ENCODE results near the gene ABI3. TPM values are rescaled to one million over a fixed set of nuclear protein-coding genes. Genes with fewer than 3 reads are reported as not detected.

ABI3 gene
- total and polyA plus RNA-seq, 9 of the 15 experiments (the other 6 are each of a cell fraction or from before 2014, with no cell fraction given) = not detected

- Histone ChIP-seq H3K9ac (ENCODE audit: insufficient read depth in 1 of 2, low read depth in 2 of 2, low read length in 2 of 2) (peak overlapping the region in 1 of 2 experiments; percentile 22; a peak in 1 of 4 replicates), H3K36me3 (ENCODE audit: control insufficient read depth, insufficient read depth, low read length) (no peaks in the 10 kb centered on the region), H3K9me1 (ENCODE audit: control insufficient read depth, insufficient read depth, low read length) (no peaks in the 10 kb centered on the region), H3K79me2 (ENCODE audit: control insufficient read depth, insufficient read depth, low read length) (no peaks in the 10 kb centered on the region), H3K4me1 (replicated peaks in 1 of 2; ENCODE audit: control insufficient read depth in 2 of 2, insufficient read depth in 2 of 2, low read length in 2 of 2) (peaks cover 0 to 4% of the 10 kb centered on the region in 2 experiments; a peak in 3 of 5 replicates), H3K27me3 (ENCODE audit: control insufficient read depth in 2 of 2, insufficient read depth in 2 of 2, low read length in 2 of 2) (peaks cover 40 to 92% of the 10 kb centered on the region in 2 experiments), H3K4me2 (ENCODE audit: insufficient read depth, low read length) (no peak overlapping the region), H4K20me1 (replicated peaks; ENCODE audit: control insufficient read depth, insufficient read depth, low read length) (no peaks in the 10 kb centered on the region), H3K27ac (ENCODE audit: extremely low read depth, low read depth, low read length) (no peak overlapping the region; the same call in 2 of the 3 replicates), H2AFZ (ENCODE audit: low read depth, low read length) (no peak overlapping the region), H3K4me3 (no peak overlapping the region), H3K9me3 (replicated peaks; ENCODE audit: control insufficient read depth, insufficient read depth, low read depth, low read length) (no peaks in the 10 kb centered on the region)
- in situ Hi-C loops (cut with MboI) = no loop called here
- TF ChIP-seq KDM5B (IDR thresholded peaks at IDR 0.05; ENCODE audit: insufficient replicate concordance, low read depth, low read length) (no peak), ZNF395 (CRISPR knock-in tag; IDR thresholded peaks at IDR 0.05) (no peak), ARID2 (IDR thresholded peaks at IDR 0.05) (no peak), ZNF696 (CRISPR knock-in tag; conservative IDR thresholded peaks at IDR 0.05) (no peak), HSF4 (CRISPR knock-in tag; IDR thresholded peaks at IDR 0.05; ENCODE audit: borderline replicate concordance) (no peak), ZNF217 (CRISPR knock-in tag; IDR thresholded peaks at IDR 0.05) (no peak), ETS1 (conservative IDR thresholded peaks at IDR 0.05; ENCODE audit: control insufficient read depth, low read depth, low read length) (no peak)
- no TSS peak for BruUV-seq (replicated peaks)
- ATAC-seq = no peak
- intact Hi-C loops (cut with micrococcal nuclease) = no loop called here
- WGBS (ENCODE audit: insufficient coverage, low coverage, missing lambda C conversion rate) = 5% methylated on average over 8 of the region's 10 CpGs
- CTCF ChIA-PET (ENCODE audit: low intra/inter-chr PET ratio) = no interaction called here
- FAIRE-seq = no peak
- POLR2A ChIA-PET = interaction anchor here (1.0 to 1.2 kb wide), 2 partner anchors 15 to 17 kb away, joined by 3 to 4 read pairs; no protein-coding TSS in a partner anchor
- no peak for DNase-seq (ENCODE audit: extremely low read depth in 1 of 4, low spot score in 3 of 4)
Measured at GRCh38 chr17:49209061-49209571, 1.4 kb upstream of the ABI3 start.

Measured in K562 (cell line).